NT2/D1 (cell line): ENCODE results near the gene LCN1.
"Not testable (repeated sequence)": the region's sequence is repeated elsewhere in the genome, so short reads cannot be mapped to it uniquely, and the experiment has no call there.

Source experiments
- YY1 ChIP-seq: IDR thresholded peaks from 2 replicates; pipeline ENCODE4 v1.6.1; 2011; ENCODE audit not compliant: insufficient read length, insufficient read depth
- ZNF274 ChIP-seq: IDR thresholded peaks from 2 replicates; pipeline ENCODE4 v1.6.1; 2011; ENCODE audit warnings: mild to moderate bottlenecking, low read depth, low read length

GRCh38 chr9:135546792-135547617, 25.8 kb downstream of the LCN1 start:
- not testable (repeated sequence) for TF ChIP-seq ZNF274, YY1
